K562 (cell line): ENCODE data around the gene EPYC. TPM values are rescaled to one million over a fixed set of nuclear protein-coding genes. Genes with fewer than 3 reads are reported as not detected.

Experiments
- ATAC-seq: fragments of 200-7000 bp; cut with Tn5 transposase; 3 replicates; pipeline ENCODE4 v1.9.1; 2020; ENCODE audit warnings: moderate library complexity
- BruUV-seq: library from RNA; stranded (reverse); fragments of 400-500 nt; replicated peaks from 2 replicates; lab custom pipeline; 2021; lab: Mats Ljungman, UMichigan
- CTCF ChIA-PET: fragments of 300-600 bp; formaldehyde crosslinking; extraction: SDS; loops from one replicate; lab custom pipeline; 2021; ENCODE audit warnings: low intra/inter-chr PET ratio; lab: Yijun Ruan, JAX
- POLR2A ChIA-PET: fragments of 300-600, 350-650 bp; sonication (Branson Sonifier 250); formaldehyde crosslinking; extraction: SDS; loops from one replicate; lab custom pipeline; 2021; ENCODE audit warnings: antibody characterized with exemption, inconsistent platforms; lab: Yijun Ruan, JAX
- DNase-seq, 4 experiments: peaks; one replicate each; pipeline versions ENCODE4 v3.0.0 to v3.0.0-alpha.2; 2011 to 2018; ENCODE audit warnings: low spot score in 3 of 4, mixed read lengths in 3 of 4; ENCODE audit errors: extremely low read depth in 1 of 4
- FAIRE-seq: peaks from 2 replicates; lab custom pipeline; 2011; peaks lifted over from hg19 to GRCh38; lab: Jason Lieb, UNC
- H2AFZ ChIP-seq: 2 replicates; pipeline ENCODE4 v1.6.0; 2011; ENCODE audit warnings: low read depth, low read length, control low read depth, inconsistent platforms
- H3K27ac ChIP-seq: fragments of 200-600 bp; 3 replicates; pipeline ENCODE4 v1.8.0; 2011; ENCODE audit warnings: low read depth, mild to moderate bottlenecking, control low read depth, inconsistent platforms, low read length, moderate library complexity, mixed read lengths; ENCODE audit errors: extremely low read depth
- H3K27me3 ChIP-seq, 2 experiments: fragments of 300-600 bp in 1 of 2; 2 replicates in 1 of 2; 3 replicates in 1 of 2; pipeline versions ENCODE4 v1.6.0 to v1.8.0; 2011; ENCODE audit warnings: inconsistent platforms in 2 of 2, low read length in 2 of 2, mild to moderate bottlenecking in 1 of 2, mixed read lengths in 1 of 2, moderate library complexity in 1 of 2; ENCODE audit not compliant: control insufficient read depth in 2 of 2, insufficient read depth in 2 of 2
- H3K36me3 ChIP-seq: fragments of 300-600 bp; 3 replicates; pipeline ENCODE4 v1.8.0; 2011; ENCODE audit warnings: mild to moderate bottlenecking, low read length, inconsistent platforms; ENCODE audit not compliant: control insufficient read depth, insufficient read depth
- H3K4me1 ChIP-seq, 2 experiments: fragments of 200-600 bp in 1 of 2; replicated peaks in 1 of 2; 2 replicates in 1 of 2; 3 replicates in 1 of 2; pipeline versions ENCODE4 v1.5.1 to v1.8.0; 2011; ENCODE audit warnings: inconsistent platforms in 2 of 2, low read length in 2 of 2, mild to moderate bottlenecking in 1 of 2, mixed read lengths in 1 of 2, moderate library complexity in 1 of 2; ENCODE audit not compliant: control insufficient read depth in 2 of 2, insufficient read depth in 2 of 2
- H3K4me2 ChIP-seq: 2 replicates; pipeline ENCODE4 v1.6.1; 2011; ENCODE audit warnings: low read length, control low read depth, inconsistent platforms, mixed read lengths; ENCODE audit not compliant: insufficient read depth
- H3K4me3 ChIP-seq: fragments of 200-600 bp; sonication (generic), shearing (Covaris generic); 2 replicates; pipeline ENCODE4 v1.5.1; 2016; ENCODE audit warnings: control low read depth, inconsistent platforms
- H3K79me2 ChIP-seq: fragments of 200-600 bp; 3 replicates; pipeline ENCODE4 v1.8.0; 2011; ENCODE audit warnings: low read length, inconsistent platforms; ENCODE audit not compliant: control insufficient read depth, insufficient read depth
- H3K9ac ChIP-seq, 2 experiments: 2 replicates each; pipeline versions ENCODE4 v1.6.0 to v1.6.1; 2011; ENCODE audit warnings: low read depth in 2 of 2, low read length in 2 of 2, control low read depth in 1 of 2, inconsistent platforms in 1 of 2, mild to moderate bottlenecking in 1 of 2, mixed read lengths in 1 of 2; ENCODE audit not compliant: insufficient read depth in 1 of 2
- H3K9me1 ChIP-seq: one replicate; pipeline ENCODE4 v1.6.0; 2011; ENCODE audit warnings: inconsistent platforms, mild to moderate bottlenecking, low read length, moderate library complexity; ENCODE audit not compliant: control insufficient read depth, insufficient read depth
- H3K9me3 ChIP-seq: replicated peaks from 2 replicates; pipeline ENCODE4 v1.5.1; 2011; ENCODE audit warnings: low read depth, low read length, inconsistent platforms; ENCODE audit not compliant: control insufficient read depth, insufficient read depth
- H4K20me1 ChIP-seq: replicated peaks from 2 replicates; pipeline ENCODE4 v1.6.1; 2011; ENCODE audit warnings: low read length, inconsistent platforms, mixed read lengths; ENCODE audit not compliant: control insufficient read depth, insufficient read depth
- BHLHE40 ChIP-seq: IDR thresholded peaks from 2 replicates; pipeline ENCODE4 v1.6.1; 2011; ENCODE audit warnings: low read length, improper control_type of control experiment
- CHD2 ChIP-seq: IDR thresholded peaks from 2 replicates; pipeline ENCODE4 v1.6.1; 2011; ENCODE audit warnings: low read depth, low read length
- ELK3 ChIP-seq: fragments of 450-650 bp; formaldehyde crosslinking; IDR thresholded peaks from 2 replicates; pipeline ENCODE4 v1.4.0; 2020; ENCODE audit warnings: mild to moderate bottlenecking
- ZNF311 ChIP-seq: fragments of 250-450 bp; sonication (Bioruptor Pico); IDR thresholded peaks from 2 replicates; pipeline ENCODE4 v1.4.0; 2020; ENCODE audit warnings: mild to moderate bottlenecking, moderate library complexity
- ZNF586 ChIP-seq: fragments of 450-650 bp; formaldehyde crosslinking; conservative IDR thresholded peaks from 2 replicates; pipeline ENCODE4 v1.4.0; 2020; ENCODE audit warnings: mild to moderate bottlenecking, moderate library complexity
- ZNF668 ChIP-seq: fragments of 250-450 bp; sonication (Bioruptor Pico); IDR thresholded peaks from 2 replicates; pipeline ENCODE4 v1.8.0; 2022; ENCODE audit warnings: mild to moderate bottlenecking, inconsistent platforms
- WGBS: fragments of 100-300 bp; shearing (Covaris generic); methylation state at CpG from one replicate; pipeline ENCODE4 v1.1.6; 2016; ENCODE audit warnings: low coverage, mixed read lengths; ENCODE audit not compliant: insufficient coverage; ENCODE audit errors: missing lambda C conversion rate; 5-methylcytosine and 5-hydroxymethylcytosine counted together
- in situ Hi-C: fragments of 300-500 bp; cut with MboI; formaldehyde crosslinking; loops from 4 replicates; pipeline ENCODE4 v1.15.0; 2018; ENCODE audit warnings: inconsistent platforms, mixed read lengths
- intact Hi-C: fragments of 100-400 bp; cut with micrococcal nuclease; formaldehyde crosslinking; loops from 2 replicates; pipeline ENCODE4 v1.14.2; 2022
- polyA plus RNA-seq, 8 experiments: library from polyadenylated mRNA; depleted of rRNA in 4 of 8; stranded (reverse) in 5 of 8; unstranded in 3 of 8; fragments of >200 nt; fragmentation: Nextera tagmentation in 2 of 8; fragmentation: Illumina TruSeq in 1 of 8; extraction: Ambion mirVana in 2 of 8; extraction: Trizol in 1 of 8; gene quantifications; 2 replicates each; pipeline versions ENCODE4 v1.2.1 to v1.2.3, GENCODE V29; 2011 to 2014; ENCODE audit warnings: inconsistent platforms in 1 of 8, missing spikeins in 1 of 8
- total RNA-seq, 7 experiments: library from RNA; depleted of rRNA in 6 of 7; stranded (reverse); fragments of >200 nt in 6 of 7; fragmentation: Illumina TruSeq in 2 of 7; extraction: Trizol in 2 of 7; gene quantifications; 2 replicates each; pipeline versions ENCODE4 v1.2.1 to v1.2.3, GENCODE V29; 2011 to 2021; ENCODE audit warnings: low replicate concordance in 1 of 7

Gene EPYC
- total and polyA plus RNA-seq, 9 of the 15 experiments (the other 6 are each of a cell fraction or from before 2014, with no cell fraction given), result not detected

- ATAC-seq, result no peak
These were observed 12.9 kb upstream of the EPYC start for GRCh38 chr12:91017511-91018263.

More at GRCh38 chr12:91017511-91018263, 12.9 kb upstream of the EPYC start:
- no peaks in the 10 kb centered on the region for H3K27me3 ChIP-seq
- no TSS peak for BruUV-seq
- no peak overlapping the region for H3K9ac ChIP-seq
- intact Hi-C loops, result no loop called here
- H3K9me3 ChIP-seq, result 0 out of 2 replicates have a peak, but pooled peaks cover 4% of the 10 kb centered on the region
- H3K9me1 ChIP-seq, result no peaks in the 10 kb centered on the region
- H3K79me2 ChIP-seq, result no peaks in the 10 kb centered on the region
- no peak overlapping the region for H3K4me3 ChIP-seq
- no peaks in the 10 kb centered on the region for H3K4me1 ChIP-seq
- in situ Hi-C loops, result no loop called here
- ChIA-PET CTCF (no interaction called here), POLR2A (no interaction called here)
- FAIRE-seq (no peak), DNase-seq (no peak)
- H2AFZ ChIP-seq, result no peak overlapping the region
- WGBS, result 2% methylated on average over 5 of the region's 5 CpGs
- no peaks in the 10 kb centered on the region for H4K20me1 ChIP-seq
- H3K27ac ChIP-seq, result no peak overlapping the region
- H3K36me3 ChIP-seq, result no peaks in the 10 kb centered on the region
- no peak for TF ChIP-seq BHLHE40
- no peak for TF ChIP-seq CHD2
- TF ChIP-seq ELK3 (CRISPR knock-in tag), result no peak
- no peak for TF ChIP-seq ZNF668 (CRISPR knock-in tag)
- TF ChIP-seq ZNF586 (CRISPR knock-in tag), result no peak
- no peak for TF ChIP-seq ZNF311 (CRISPR knock-in tag)
- H3K4me2 ChIP-seq, result no peak overlapping the region
